ENCODE results near the gene SRD5A1. TPM values are rescaled to one million over a fixed set of nuclear protein-coding genes. Genes with fewer than 3 reads are reported as not detected.

The SRD5A1 gene
- total RNA-seq, 1 donor from 2014 or later, result 31.3 TPM

GRCh38 chr5:6719417-6719816 is 86.2 kb downstream of the SRD5A1 start:
- Mint-ChIP-seq H3K9me3 (no peaks in the 10 kb centered on the region), H3K4me3 (peak overlapping the region; percentile 40), H3K27me3 (ENCODE audit: low read depth) (no peaks in the 10 kb centered on the region), H3K4me1 (peaks cover 80% of the 10 kb centered on the region), H3K27ac (ENCODE audit: unreplicated experiment) (no peak overlapping the region), H3K36me3 (ENCODE audit: low read depth) (peaks cover 2% of the 10 kb centered on the region)
- no peak for DNase-seq (ENCODE audit: low read depth, low spot score)
- TF ChIP-seq CTCF (conservative IDR thresholded peaks at IDR 0.05), result no peak

GRCh38 chr5:6719896-6720560 is 86.8 kb downstream of the SRD5A1 start:
- Mint-ChIP-seq H3K4me3 (peak overlapping the region; percentile 40), H3K36me3 (ENCODE audit: low read depth) (peaks cover 2% of the 10 kb centered on the region), H3K27ac (ENCODE audit: unreplicated experiment) (no peak overlapping the region), H3K9me3 (no peaks in the 10 kb centered on the region), H3K27me3 (ENCODE audit: low read depth) (no peaks in the 10 kb centered on the region), H3K4me1 (peaks cover 76% of the 10 kb centered on the region)
- TF ChIP-seq CTCF (conservative IDR thresholded peaks at IDR 0.05), result no peak
- DNase-seq (ENCODE audit: low read depth, low spot score), result no peak

GRCh38 chr5:6720561-6720921 is 87.3 kb downstream of the SRD5A1 start:
- Mint-ChIP-seq H3K27ac (ENCODE audit: unreplicated experiment) (no peak overlapping the region), H3K4me1 (peaks cover 73% of the 10 kb centered on the region), H3K27me3 (ENCODE audit: low read depth) (no peaks in the 10 kb centered on the region), H3K4me3 (no peak overlapping the region), H3K9me3 (no peaks in the 10 kb centered on the region), H3K36me3 (ENCODE audit: low read depth) (peaks cover 2% of the 10 kb centered on the region)
- no peak for TF ChIP-seq CTCF (conservative IDR thresholded peaks at IDR 0.05)
- DNase-seq (ENCODE audit: low read depth, low spot score), result no peak

DNA sequence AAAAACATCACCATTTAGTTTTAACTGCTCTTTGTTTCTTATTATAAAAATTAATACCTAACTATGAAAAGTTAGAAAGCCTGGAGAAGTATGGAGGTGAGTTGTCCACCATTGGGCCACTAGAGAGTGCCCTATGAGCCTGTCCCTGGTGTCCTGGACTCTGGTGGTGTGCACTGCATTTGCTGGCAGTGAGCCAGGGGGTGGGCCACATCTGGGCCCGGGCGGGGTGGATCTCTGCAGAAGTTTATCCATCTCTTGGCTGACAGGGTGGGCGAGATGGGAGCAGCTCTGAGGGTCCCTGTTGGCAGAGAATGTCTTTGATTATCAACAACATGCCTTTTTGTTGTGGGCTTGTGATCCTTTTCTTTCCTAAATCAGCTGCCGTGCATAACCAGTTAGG is 88.2 kb downstream of the SRD5A1 start:
- Mint-ChIP-seq H3K27ac (ENCODE audit: unreplicated experiment) (no peak overlapping the region), H3K36me3 (ENCODE audit: low read depth) (peaks cover 2% of the 10 kb centered on the region), H3K4me1 (peaks cover 69% of the 10 kb centered on the region), H3K4me3 (no peak overlapping the region), H3K9me3 (no peaks in the 10 kb centered on the region), H3K27me3 (ENCODE audit: low read depth) (no peaks in the 10 kb centered on the region)
- no peak for TF ChIP-seq CTCF (conservative IDR thresholded peaks at IDR 0.05)
- no peak for DNase-seq (ENCODE audit: low read depth, low spot score)

DNA sequence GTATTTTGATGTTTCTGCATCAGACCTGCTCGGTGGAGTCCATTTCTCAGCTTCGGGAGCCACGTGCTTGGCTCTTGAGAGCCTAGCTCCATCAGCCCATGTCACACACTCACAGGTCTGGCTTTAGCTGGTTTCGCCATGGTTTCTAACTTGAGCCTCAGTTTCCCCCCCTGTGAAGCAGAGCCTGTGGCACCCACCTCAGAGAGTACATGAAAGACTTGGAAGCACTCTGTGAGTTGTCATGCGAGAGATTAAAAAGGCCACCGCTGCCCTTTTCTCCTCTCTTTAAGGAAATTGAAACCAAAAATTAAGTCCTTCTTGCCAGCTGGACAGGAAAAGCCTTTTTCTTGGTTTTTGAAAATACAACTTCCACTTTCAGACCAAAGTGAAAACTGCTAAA is 88.8 kb downstream of the SRD5A1 start:
- Mint-ChIP-seq H3K4me3 (no peak overlapping the region), H3K9me3 (no peaks in the 10 kb centered on the region), H3K27me3 (ENCODE audit: low read depth) (no peaks in the 10 kb centered on the region), H3K4me1 (peaks cover 68% of the 10 kb centered on the region), H3K27ac (ENCODE audit: unreplicated experiment) (no peak overlapping the region), H3K36me3 (ENCODE audit: low read depth) (peaks cover 2% of the 10 kb centered on the region)
- no peak for DNase-seq (ENCODE audit: low read depth, low spot score)
- no peak for TF ChIP-seq CTCF (conservative IDR thresholded peaks at IDR 0.05)
